ENCODE measurements around the gene TMEM139.

The TMEM139 gene

GRCh38 chr7:143329471-143330170, 44.9 kb downstream of the TMEM139 start:
- no peak for DNase-seq

GRCh38 chr7:143331179-143331801, 46.5 kb downstream of the TMEM139 start:
- DNase-seq, result no peak

DNA sequence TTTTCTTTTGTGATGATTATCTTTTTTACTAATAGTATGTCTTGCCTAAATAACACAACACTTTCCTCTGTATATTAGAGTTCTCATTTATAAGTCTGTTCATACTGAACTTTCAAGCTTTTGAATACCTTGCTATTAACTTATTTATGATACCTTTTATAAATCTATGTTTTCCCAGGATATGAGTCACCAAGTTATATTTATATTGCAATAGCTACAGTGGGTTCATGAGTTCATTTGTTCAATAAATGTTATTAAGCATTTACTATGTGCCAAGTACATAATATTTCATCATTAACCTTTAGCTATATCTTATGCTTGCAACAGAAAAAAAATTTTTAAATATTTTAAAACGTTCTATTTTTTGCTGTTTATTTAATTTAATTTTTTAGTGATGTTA, 49.5 kb downstream of the TMEM139 start:
- no peak for DNase-seq

GRCh38 chr7:143337216-143337615, 52.5 kb downstream of the TMEM139 start:
- no peak for DNase-seq
